Nephron progenitor cell (in vitro differentiated cells): ENCODE results near the gene CHST1.

Source experiments
- DNase-seq: peaks from one replicate; pipeline ENCODE4 v3.0.0; 2021
- H3K27ac Mint-ChIP-seq: 2 replicates; pipeline ENCODE4 v1.8.0; 2021; ENCODE audit warnings: mild to moderate bottlenecking, moderate library complexity, mixed read lengths
- H3K27me3 Mint-ChIP-seq: 2 replicates; pipeline ENCODE4 v1.8.0; 2021; ENCODE audit warnings: mild to moderate bottlenecking, low read depth, mixed read lengths; ENCODE audit not compliant: poor library complexity
- H3K36me3 Mint-ChIP-seq: 2 replicates; pipeline ENCODE4 v1.8.0; 2021; ENCODE audit warnings: low read depth, mixed read lengths
- H3K4me1 Mint-ChIP-seq: 2 replicates; pipeline ENCODE4 v1.8.0; 2021; ENCODE audit warnings: mixed read lengths
- H3K4me3 Mint-ChIP-seq: 2 replicates; pipeline ENCODE4 v1.8.0; 2021; ENCODE audit warnings: mild to moderate bottlenecking, moderate library complexity, mixed read lengths
- H3K9me3 Mint-ChIP-seq: 2 replicates; pipeline ENCODE4 v1.8.0; 2021; ENCODE audit warnings: mild to moderate bottlenecking, moderate library complexity, mixed read lengths
- TF ChIP-seq, protein P1 (sequence below): fragments of 200-600 bp; sonication (generic); IDR thresholded peaks from 2 replicates; pipeline ENCODE4 v1.5.0; 2021; ENCODE audit warnings: antibody characterized with exemption

CHST1 gene

GRCh38 chr11:45672593-45672992 lies 7.2 kb upstream of the CHST1 start:
- Mint-ChIP-seq H3K9me3 (no peaks in the 10 kb centered on the region), H3K4me1 (peaks cover 4% of the 10 kb centered on the region), H3K27me3 (peaks cover 40% of the 10 kb centered on the region), H3K27ac (no peak overlapping the region), H3K4me3 (no peak overlapping the region), H3K36me3 (no peaks in the 10 kb centered on the region)
- TF ChIP-seq, protein P1, sequence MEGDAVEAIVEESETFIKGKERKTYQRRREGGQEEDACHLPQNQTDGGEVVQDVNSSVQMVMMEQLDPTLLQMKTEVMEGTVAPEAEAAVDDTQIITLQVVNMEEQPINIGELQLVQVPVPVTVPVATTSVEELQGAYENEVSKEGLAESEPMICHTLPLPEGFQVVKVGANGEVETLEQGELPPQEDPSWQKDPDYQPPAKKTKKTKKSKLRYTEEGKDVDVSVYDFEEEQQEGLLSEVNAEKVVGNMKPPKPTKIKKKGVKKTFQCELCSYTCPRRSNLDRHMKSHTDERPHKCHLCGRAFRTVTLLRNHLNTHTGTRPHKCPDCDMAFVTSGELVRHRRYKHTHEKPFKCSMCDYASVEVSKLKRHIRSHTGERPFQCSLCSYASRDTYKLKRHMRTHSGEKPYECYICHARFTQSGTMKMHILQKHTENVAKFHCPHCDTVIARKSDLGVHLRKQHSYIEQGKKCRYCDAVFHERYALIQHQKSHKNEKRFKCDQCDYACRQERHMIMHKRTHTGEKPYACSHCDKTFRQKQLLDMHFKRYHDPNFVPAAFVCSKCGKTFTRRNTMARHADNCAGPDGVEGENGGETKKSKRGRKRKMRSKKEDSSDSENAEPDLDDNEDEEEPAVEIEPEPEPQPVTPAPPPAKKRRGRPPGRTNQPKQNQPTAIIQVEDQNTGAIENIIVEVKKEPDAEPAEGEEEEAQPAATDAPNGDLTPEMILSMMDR = no peak
- no peak for DNase-seq

- no peak for DNase-seq
- Mint-ChIP-seq H3K4me3 (no peak overlapping the region), H3K27ac (no peak overlapping the region), H3K36me3 (no peaks in the 10 kb centered on the region), H3K27me3 (peaks cover 46% of the 10 kb centered on the region), H3K9me3 (no peaks in the 10 kb centered on the region), H3K4me1 (no peaks in the 10 kb centered on the region)
- TF ChIP-seq, protein P1 = no peak
Measured at GRCh38 chr11:45671246-45672171, 6.1 kb upstream of the CHST1 start.

- Mint-ChIP-seq H3K36me3 (no peaks in the 10 kb centered on the region), H3K9me3 (no peaks in the 10 kb centered on the region), H3K4me1 (no peaks in the 10 kb centered on the region), H3K27me3 (peaks cover 53% of the 10 kb centered on the region), H3K27ac (no peak overlapping the region), H3K4me3 (no peak overlapping the region)
- DNase-seq = no peak
- TF ChIP-seq, protein P1 = no peak
Measured at GRCh38 chr11:45670386-45671135, 5.1 kb upstream of the CHST1 start.

DNA sequence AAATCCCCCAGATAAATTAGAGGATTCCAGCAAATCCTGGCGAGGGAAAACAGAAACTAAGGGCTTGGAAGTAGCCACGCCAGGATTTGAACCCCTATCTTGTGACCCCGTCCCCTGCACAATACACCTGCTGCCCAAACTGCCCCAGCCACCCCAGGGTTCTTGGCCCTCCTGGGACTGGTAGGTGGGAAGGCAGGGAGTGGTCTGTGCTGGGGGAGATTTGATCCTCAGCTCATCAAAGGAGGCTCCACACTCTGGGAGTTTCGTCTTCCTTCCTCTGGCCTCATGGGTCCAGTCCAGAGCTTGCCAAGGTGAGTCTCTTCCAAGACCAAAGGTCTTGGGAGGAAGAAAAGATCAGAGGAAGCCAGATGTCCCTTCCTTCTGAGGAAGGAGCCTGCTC lies 4.5 kb upstream of the CHST1 start:
- Mint-ChIP-seq H3K4me3 (no peak overlapping the region), H3K27ac (no peak overlapping the region), H3K36me3 (no peaks in the 10 kb centered on the region), H3K27me3 (peaks cover 49% of the 10 kb centered on the region), H3K9me3 (no peaks in the 10 kb centered on the region), H3K4me1 (no peaks in the 10 kb centered on the region)
- DNase-seq = no peak
- TF ChIP-seq, protein P1 = no peak

- no peak overlapping the region for H3K4me3 Mint-ChIP-seq
- H3K4me1 Mint-ChIP-seq = peaks cover under 1% of the 10 kb centered on the region
- no peak overlapping the region for H3K27ac Mint-ChIP-seq
Measured at GRCh38 chr11:45669146-45669545, 3.7 kb upstream of the CHST1 start.

More at GRCh38 chr11:45669146-45669545, 3.7 kb upstream of the CHST1 start:
- no peaks in the 10 kb centered on the region for H3K9me3 Mint-ChIP-seq
- H3K27me3 Mint-ChIP-seq = peaks cover 54% of the 10 kb centered on the region
- TF ChIP-seq, protein P1 = no peak
- no peaks in the 10 kb centered on the region for H3K36me3 Mint-ChIP-seq
- DNase-seq = no peak
